BLaER1 treated with 17β-estradiol and CSF1 and Interleukin-3, amounts not matched to agents 10 nM and 100 nM (cell line): ENCODE results near the gene FLVCR2.
"Not testable (repeated sequence)": the region's sequence is repeated elsewhere in the genome, so short reads cannot be mapped to it uniquely, and the experiment has no call there.

Experiments used
- H3K27ac ChIP-seq, 11 experiments: shearing (Covaris generic); formaldehyde crosslinking; 2 replicates each; pipeline ENCODE4 v1.8.1; 2022
- H3K27me3 ChIP-seq, 11 experiments: shearing (Covaris generic); formaldehyde crosslinking; 2 replicates each; pipeline ENCODE4 v1.8.1; 2022
- H3K36me3 ChIP-seq, 11 experiments: shearing (Covaris generic); formaldehyde crosslinking; 2 replicates each; pipeline ENCODE4 v1.8.1; 2022
- H3K4me1 ChIP-seq, 10 experiments: shearing (Covaris generic); formaldehyde crosslinking; 2 replicates each; pipeline ENCODE4 v1.8.1; 2022
- H3K4me2 ChIP-seq, 11 experiments: shearing (Covaris generic); formaldehyde crosslinking; 2 replicates each; pipeline ENCODE4 v1.8.1; 2022
- H3K4me3 ChIP-seq, 10 experiments: shearing (Covaris generic); formaldehyde crosslinking; 2 replicates each; pipeline ENCODE4 v1.8.1; 2022
- H3K9ac ChIP-seq, 11 experiments: shearing (Covaris generic); formaldehyde crosslinking; 2 replicates each; pipeline ENCODE4 v1.8.1; 2022
- H3K9me3 ChIP-seq, 11 experiments: shearing (Covaris generic); formaldehyde crosslinking; replicated peaks in 1 of 11; 2 replicates each; pipeline ENCODE4 v1.8.1; 2022
- H4K20me1 ChIP-seq, 11 experiments: shearing (Covaris generic); formaldehyde crosslinking; 2 replicates each; pipeline ENCODE4 v1.8.1; 2022
- Cebpa-rat ChIP-seq, 11 experiments: shearing (Covaris generic); IDR thresholded peaks; 2 replicates each; pipeline ENCODE4 v1.8.1; 2022

Gene FLVCR2

GRCh38 chr14:75587388-75587787 lies 9.0 kb downstream of the FLVCR2 start:
- H3K9me3 ChIP-seq: peaks cover 6 to 21% (median 19%) of the 10 kb centered on the region in 11 experiments; a peak in 21 of 22 replicates
- H3K27me3 ChIP-seq: no peaks in the 10 kb centered on the region
- H3K4me3 ChIP-seq: no peak overlapping the region
- no peak overlapping the region for H3K9ac ChIP-seq
- no peak overlapping the region for H3K27ac ChIP-seq
- peaks cover 0 to 28% (median 0%) of the 10 kb centered on the region in 11 experiments; a peak in 6 of 22 replicates for H3K36me3 ChIP-seq
- no peak overlapping the region for H3K4me2 ChIP-seq
- peaks cover 0 to 23% (median 9%) of the 10 kb centered on the region in 10 experiments; a peak in 9 of 20 replicates for H3K4me1 ChIP-seq
- no peak for TF ChIP-seq Cebpa-rat (IDR thresholded peaks at IDR 0.05)
- peaks cover 0 to 57% (median 0%) of the 10 kb centered on the region in 11 experiments; a peak in 3 of 22 replicates for H4K20me1 ChIP-seq

- peak overlapping the region in 5 of 11 experiments; percentile 6 to 55 (median 19); a peak in 5 of 22 replicates for H3K4me2 ChIP-seq
- no peak for TF ChIP-seq Cebpa-rat (IDR thresholded peaks at IDR 0.05)
- H4K20me1 ChIP-seq: peaks cover 0 to 36% (median 0%) of the 10 kb centered on the region in 11 experiments; a peak in 3 of 22 replicates
- no peak overlapping the region for H3K27ac ChIP-seq
- H3K27me3 ChIP-seq: no peaks in the 10 kb centered on the region
- peaks cover 13 to 31% (median 24%) of the 10 kb centered on the region in 11 experiments; a peak in 21 of 22 replicates for H3K9me3 ChIP-seq
- peaks cover 0 to 28% (median 0%) of the 10 kb centered on the region in 11 experiments; a peak in 6 of 22 replicates for H3K36me3 ChIP-seq
- H3K9ac ChIP-seq: no peak overlapping the region
- peaks cover 0 to 35% (median 9%) of the 10 kb centered on the region in 10 experiments; a peak in 10 of 20 replicates for H3K4me1 ChIP-seq
- no peak overlapping the region for H3K4me3 ChIP-seq
Measured at GRCh38 chr14:75589931-75590330, 11.5 kb downstream of the FLVCR2 start.

GRCh38 chr14:75591331-75591946 lies 13.0 kb downstream of the FLVCR2 start:
- Histone ChIP-seq H3K9ac (no peak overlapping the region), H4K20me1 (peaks cover 0 to 28% (median 0%) of the 10 kb centered on the region in 11 experiments; a peak in 2 of 22 replicates), H3K9me3 (peaks cover 13 to 31% (median 24%) of the 10 kb centered on the region in 11 experiments; a peak in 21 of 22 replicates), H3K27me3 (no peaks in the 10 kb centered on the region), H3K4me2 (no peak overlapping the region; a peak in 1 of 22 replicates), H3K27ac (no peak overlapping the region), H3K4me1 (peaks cover 0 to 49% (median 9%) of the 10 kb centered on the region in 10 experiments; a peak in 10 of 20 replicates), H3K4me3 (no peak overlapping the region), H3K36me3 (peaks cover 0 to 28% (median 0%) of the 10 kb centered on the region in 11 experiments; a peak in 6 of 22 replicates)
- no peak for TF ChIP-seq Cebpa-rat (IDR thresholded peaks at IDR 0.05)

- H3K27ac ChIP-seq: no peak overlapping the region
- peaks cover 0 to 22% (median 0%) of the 10 kb centered on the region in 11 experiments; a peak in 2 of 22 replicates for H4K20me1 ChIP-seq
- no peak for TF ChIP-seq Cebpa-rat (IDR thresholded peaks at IDR 0.05)
- H3K4me1 ChIP-seq: peaks cover 3 to 54% (median 9%) of the 10 kb centered on the region in 10 experiments; a peak in 15 of 20 replicates
- no peak overlapping the region for H3K4me2 ChIP-seq
- H3K27me3 ChIP-seq: no peaks in the 10 kb centered on the region
- H3K36me3 ChIP-seq: peaks cover 0 to 28% (median 0%) of the 10 kb centered on the region in 11 experiments; a peak in 6 of 22 replicates
- H3K9me3 ChIP-seq: peaks cover 13 to 31% (median 24%) of the 10 kb centered on the region in 11 experiments; a peak in 21 of 22 replicates
- H3K9ac ChIP-seq: no peak overlapping the region
- H3K4me3 ChIP-seq: no peak overlapping the region
Measured at GRCh38 chr14:75591987-75592575, 13.7 kb downstream of the FLVCR2 start.

- peak overlapping the region in 1 of 11 experiments; percentile 30; a peak in 2 of 22 replicates for H3K27ac ChIP-seq
- no peak for TF ChIP-seq Cebpa-rat (IDR thresholded peaks at IDR 0.05)
- H3K36me3 ChIP-seq: peaks cover 0 to 27% (median 0%) of the 10 kb centered on the region in 11 experiments; a peak in 6 of 22 replicates
- H3K4me1 ChIP-seq: peaks cover 4 to 74% (median 10%) of the 10 kb centered on the region in 10 experiments; a peak in 15 of 20 replicates
- H3K27me3 ChIP-seq: no peaks in the 10 kb centered on the region
- no peak overlapping the region for H3K9ac ChIP-seq
- H3K4me2 ChIP-seq: peak overlapping the region in 2 of 11 experiments; percentile 1 to 65; a peak in 3 of 22 replicates
- no peak overlapping the region for H3K4me3 ChIP-seq
- peaks cover 13 to 31% (median 28%) of the 10 kb centered on the region in 11 experiments; a peak in 21 of 22 replicates for H3K9me3 ChIP-seq
- H4K20me1 ChIP-seq: 0 out of 22 replicates have a peak, but pooled peaks cover 0 to under 1% (median 0%) of the 10 kb centered on the region in 11 experiments
Measured at GRCh38 chr14:75595226-75595625, 16.8 kb downstream of the FLVCR2 start.

GRCh38 chr14:75597149-75597548 lies 18.7 kb downstream of the FLVCR2 start:
- Histone ChIP-seq H3K4me2 (peak overlapping the region in 5 of 11 experiments; percentile 21 to 79 (median 69); a peak in 10 of 22 replicates), H4K20me1 (no peaks in the 10 kb centered on the region), H3K27ac (peak overlapping the region in 4 of 11 experiments; percentile 36 to 71 (median 55); a peak in 7 of 22 replicates), H3K27me3 (no peaks in the 10 kb centered on the region), H3K9me3 (peaks cover 5 to 12% (median 9%) of the 10 kb centered on the region in 11 experiments; a peak in 21 of 22 replicates), H3K4me1 (peaks cover 0 to 82% (median 8%) of the 10 kb centered on the region in 10 experiments; a peak in 10 of 20 replicates), H3K9ac (peak overlapping the region in 1 of 11 experiments; percentile 47; a peak in 1 of 22 replicates), H3K4me3 (no peak overlapping the region), H3K36me3 (peaks cover 0 to 8% (median 0%) of the 10 kb centered on the region in 11 experiments; a peak in 5 of 22 replicates)
- TF ChIP-seq Cebpa-rat (IDR thresholded peaks at IDR 0.05): no peak

GRCh38 chr14:75600100-75600499 lies 21.7 kb downstream of the FLVCR2 start:
- H3K4me1 ChIP-seq: peaks cover 0 to 88% (median 10%) of the 10 kb centered on the region in 10 experiments; a peak in 10 of 20 replicates
- H3K9me3 ChIP-seq, H3K9ac ChIP-seq, H3K27me3 ChIP-seq, H3K36me3 ChIP-seq, H3K4me3 ChIP-seq, H4K20me1 ChIP-seq: not testable (repeated sequence)
- peak overlapping the region in 1 of 11 experiments; percentile 12; a peak in 2 of 22 replicates for H3K27ac ChIP-seq
- peak overlapping the region in 3 of 11 experiments; percentile 1 to 56 (median 54); a peak in 4 of 22 replicates for H3K4me2 ChIP-seq

GRCh38 chr14:75601061-75601460 lies 22.6 kb downstream of the FLVCR2 start:
- not testable (repeated sequence) for H3K27ac ChIP-seq, H3K27me3 ChIP-seq, H3K36me3 ChIP-seq, H3K9ac ChIP-seq, H3K4me2 ChIP-seq, H3K9me3 ChIP-seq, H4K20me1 ChIP-seq, H3K4me3 ChIP-seq
- H3K4me1 ChIP-seq: peaks cover 0 to 88% (median 12%) of the 10 kb centered on the region in 10 experiments; a peak in 10 of 20 replicates
